ENCODE data around the gene CNBP.
A peak's percentile ranks its signal among the peaks of the same experiment; 100 is the strongest.
"Not testable (repeated sequence)": the region's sequence is repeated elsewhere in the genome, so short reads cannot be mapped to it uniquely, and the experiment has no call there.

CNBP gene

DNA sequence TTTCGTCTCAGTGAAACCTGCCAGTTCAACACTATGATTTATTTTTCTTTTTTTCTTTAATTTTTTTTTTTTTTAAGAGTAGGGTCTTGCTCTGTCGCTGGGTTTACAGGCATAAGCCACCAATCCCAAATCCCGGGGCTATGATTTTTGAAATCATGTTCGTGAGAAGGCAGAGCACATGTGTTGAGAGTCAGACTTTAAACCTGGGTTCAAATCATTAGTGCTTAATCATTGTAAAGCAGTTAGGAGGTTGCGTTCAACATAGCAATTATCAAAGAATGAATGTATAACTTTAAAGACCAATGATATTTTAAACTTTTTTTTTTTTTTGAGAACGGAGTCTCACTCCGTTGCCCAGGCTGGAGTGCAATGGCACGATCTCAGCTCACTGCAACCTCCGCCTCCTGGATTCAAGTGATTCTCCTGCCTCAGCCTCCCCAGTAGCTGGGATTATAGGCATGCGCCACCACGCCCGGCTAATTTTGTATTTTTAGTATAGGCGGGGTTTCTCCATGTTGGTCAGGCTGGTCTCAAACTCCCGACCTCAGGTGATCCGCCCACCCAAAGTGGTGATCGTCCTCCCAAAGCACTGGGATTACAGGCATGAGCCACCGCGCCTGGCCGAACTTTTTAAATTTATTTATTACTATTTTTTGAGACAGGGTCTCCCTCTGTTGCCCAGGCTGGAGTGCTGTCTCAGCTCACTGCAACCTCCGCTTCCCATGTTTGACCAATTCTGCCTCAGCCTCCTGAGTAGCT, 1.3 kb upstream of the CNBP start:
- not testable (repeated sequence) for DNase-seq (ENCODE audit: low spot score)

DNA sequence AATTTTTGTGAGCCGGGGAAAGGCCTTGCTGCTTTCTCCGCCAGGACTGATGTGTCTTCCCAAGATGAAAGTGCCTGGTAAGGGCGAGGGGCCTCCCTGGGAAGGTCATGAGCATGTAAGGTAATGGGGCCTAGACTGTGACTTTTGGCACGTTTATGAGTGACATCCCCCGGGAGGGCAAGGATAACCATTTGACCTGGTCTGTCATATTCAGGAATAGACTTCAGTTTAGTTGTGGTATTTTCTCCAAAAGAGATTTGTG, 631 bp upstream of the CNBP start:
- no peak for DNase-seq (ENCODE audit: low spot score)

DNA sequence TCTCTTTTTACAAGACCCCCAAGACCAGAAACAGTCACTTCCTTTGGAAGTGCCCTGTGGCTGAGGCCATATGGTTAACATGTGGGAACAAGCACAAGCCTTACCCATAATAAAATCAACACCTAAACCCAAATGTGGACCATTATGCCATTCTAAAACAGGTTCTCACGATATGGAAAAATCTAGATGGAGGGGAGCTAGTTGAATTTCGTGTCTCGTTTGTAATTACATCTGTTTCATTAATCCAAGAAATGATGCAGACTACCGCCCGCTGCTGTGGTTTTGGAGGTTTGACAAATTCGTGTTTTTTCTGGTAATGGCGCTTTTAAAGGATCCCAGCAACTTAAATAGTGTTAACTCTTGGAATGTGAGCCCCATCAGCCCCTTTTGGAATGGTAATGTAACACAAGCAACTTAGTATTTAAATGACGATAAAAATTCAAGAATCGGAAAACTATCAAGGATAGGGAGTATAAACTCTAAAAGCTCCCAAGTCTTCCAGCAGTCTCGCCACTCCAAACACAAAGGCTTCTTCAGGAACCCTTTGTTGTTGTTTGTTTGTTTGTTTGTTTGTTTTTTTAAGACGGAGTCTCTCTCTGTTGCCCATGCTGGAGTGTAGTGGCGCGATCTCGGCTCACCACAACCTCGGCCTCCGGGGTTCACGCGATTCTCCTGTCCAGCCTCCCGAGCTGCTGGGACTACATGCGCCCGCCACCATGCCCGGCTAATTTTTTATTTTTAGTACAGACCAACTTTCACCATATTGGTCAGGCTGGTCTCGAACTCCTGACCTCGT, 1.1 kb downstream of the CNBP start:
- DNase-seq (ENCODE audit: low spot score): no peak

DNA sequence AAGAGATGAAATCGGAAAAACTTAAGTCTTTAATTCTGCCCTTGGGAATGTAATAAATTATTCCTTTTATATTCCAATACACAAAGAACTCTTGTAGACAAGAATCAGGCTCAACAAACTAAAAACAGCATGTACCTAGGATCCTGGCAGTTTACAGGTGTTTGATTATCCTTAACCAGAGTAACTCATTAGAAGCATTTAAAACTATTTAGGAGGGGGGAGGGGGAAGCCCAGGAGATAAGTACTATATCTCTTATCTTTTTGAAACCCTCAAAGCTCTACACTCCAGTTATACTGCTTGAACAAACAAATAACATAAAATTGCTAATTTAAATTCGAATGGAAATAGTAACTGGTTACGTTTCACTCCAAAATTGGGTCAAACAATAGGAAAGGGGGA, 1.9 kb downstream of the CNBP start:
- no peak for DNase-seq (ENCODE audit: low spot score)

DNA sequence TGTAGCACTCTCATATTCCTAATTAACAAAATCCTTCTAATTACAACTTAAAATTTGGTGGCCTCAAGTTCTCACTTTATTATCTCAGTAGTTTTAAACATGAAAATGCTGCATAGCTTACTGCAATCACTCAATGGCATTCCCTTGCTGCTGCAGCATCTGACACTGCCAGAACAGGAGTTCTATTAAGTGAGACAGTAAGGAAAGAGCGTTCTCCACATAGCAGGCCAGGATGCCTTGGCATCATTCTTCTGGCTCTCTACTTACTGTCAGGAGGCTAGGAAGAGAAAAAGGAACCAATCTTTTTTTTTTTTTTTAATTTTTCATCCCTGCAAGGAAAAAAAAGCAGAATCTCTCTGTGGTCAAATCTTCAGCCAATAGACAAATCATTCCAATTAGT, 3.2 kb downstream of the CNBP start:
- DNase-seq (ENCODE audit: low spot score): no peak

DNA sequence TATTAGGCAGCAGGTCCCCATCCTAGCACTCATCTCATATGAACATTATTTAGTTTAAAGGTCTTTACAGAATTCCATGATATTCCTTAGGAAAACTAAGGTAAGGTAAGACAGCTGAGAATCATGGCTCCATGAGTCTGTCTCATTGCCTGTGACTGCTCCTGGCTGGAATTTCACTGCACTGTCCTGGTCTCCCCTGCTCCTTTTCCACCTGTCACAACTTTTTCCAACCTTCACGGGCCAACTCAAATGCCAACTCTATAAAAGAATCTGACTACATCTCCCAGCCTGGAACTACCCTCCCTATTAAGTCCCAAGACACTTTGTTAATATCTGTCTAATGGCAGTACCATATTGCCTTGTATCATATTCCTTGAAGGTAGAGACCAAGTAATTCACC, 7.6 kb downstream of the CNBP start:
- peak; percentile 1 for DNase-seq (ENCODE audit: low spot score)

DNA sequence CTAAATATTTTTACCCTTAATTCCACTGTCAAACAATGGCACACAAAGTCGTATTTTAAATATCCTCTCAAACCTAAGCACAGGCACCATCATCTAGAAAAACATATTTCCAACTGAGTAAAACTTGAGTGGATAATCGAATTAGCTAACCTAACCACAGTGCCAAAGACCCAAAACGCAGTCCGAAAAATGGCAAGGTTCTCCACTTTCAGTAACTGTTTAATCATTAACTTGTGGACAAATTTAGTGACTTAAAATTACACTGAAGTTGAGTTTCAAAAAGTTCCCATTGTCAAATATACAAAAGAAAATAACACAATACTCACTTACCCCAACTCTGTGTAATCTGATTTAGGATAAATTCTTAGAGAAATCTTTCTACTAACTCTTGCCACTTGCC, 10.0 kb downstream of the CNBP start:
- no peak for DNase-seq (ENCODE audit: low spot score)

DNA sequence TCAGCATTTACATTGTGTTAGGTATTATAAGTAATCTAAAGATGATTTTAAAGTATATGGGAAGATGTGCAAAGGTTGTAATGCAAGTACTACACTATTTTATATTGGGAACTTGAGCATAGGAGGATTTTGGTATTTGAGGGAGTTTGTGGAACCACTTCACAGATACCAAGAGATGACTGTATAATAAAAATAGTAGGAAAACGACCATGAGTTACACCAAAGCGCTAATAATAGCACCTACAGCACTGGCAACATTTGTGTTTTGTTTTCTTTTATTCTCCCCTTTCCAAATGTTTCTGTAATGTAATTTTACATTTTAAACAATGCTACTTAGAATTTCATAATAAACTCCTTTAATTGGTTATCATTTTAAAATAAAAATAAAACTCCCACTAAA, 10.5 kb downstream of the CNBP start:
- DNase-seq (ENCODE audit: low spot score): no peak

DNA sequence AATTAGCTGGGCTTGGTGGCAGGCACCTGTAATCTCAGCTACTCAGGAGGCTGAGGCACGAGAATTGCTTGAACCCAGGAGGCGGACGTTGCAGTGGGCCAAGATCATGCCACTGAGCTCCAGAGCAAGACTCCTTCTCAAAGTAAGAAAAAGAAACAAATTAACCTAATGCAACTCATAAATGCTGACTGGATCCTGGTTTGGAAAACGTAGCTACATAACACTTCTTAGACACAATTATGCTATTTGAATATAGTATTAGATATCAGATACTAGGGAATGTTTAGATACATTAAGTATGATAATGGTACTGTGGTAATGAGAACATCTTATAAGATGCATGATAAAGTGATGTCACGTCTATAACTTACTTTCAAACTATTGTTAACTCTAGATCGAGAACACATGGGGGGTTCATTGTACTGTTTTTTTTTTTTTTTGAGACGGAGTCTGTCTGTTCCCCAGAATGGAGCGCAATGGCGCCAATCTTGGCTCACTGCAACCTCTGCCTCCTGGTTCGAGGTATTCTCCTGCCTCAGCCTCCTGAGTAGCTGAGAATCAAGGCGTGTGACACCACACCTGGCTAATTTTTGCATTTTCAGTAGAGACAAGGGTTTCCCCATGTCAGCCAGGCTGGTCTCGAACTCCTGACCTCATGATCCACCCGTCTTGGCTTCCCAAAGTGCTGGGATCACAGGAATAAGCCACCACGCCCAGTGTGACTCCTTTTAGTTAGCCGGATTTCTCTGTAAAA, 16.9 kb downstream of the CNBP start:
- DNase-seq (ENCODE audit: low spot score): no peak

DNA sequence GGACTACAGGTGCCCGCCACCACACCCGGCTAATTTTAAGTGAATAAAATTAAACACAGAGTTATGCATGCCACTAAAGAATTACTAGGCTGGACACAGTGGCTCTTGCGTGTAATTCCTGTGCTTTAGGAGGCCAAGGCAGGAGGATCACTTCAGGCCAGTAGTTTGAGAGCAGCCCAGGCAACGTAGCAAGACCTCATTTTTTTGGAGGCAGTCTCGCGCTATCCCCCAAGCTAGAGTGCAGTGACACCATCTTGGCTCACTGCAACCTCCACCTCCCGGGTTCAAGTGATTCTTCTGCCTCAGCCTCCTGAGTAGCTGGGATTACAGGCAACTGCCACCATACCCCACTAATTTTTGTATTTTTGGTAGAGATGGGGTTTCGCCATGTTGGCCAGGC, 18.1 kb downstream of the CNBP start:
- DNase-seq (ENCODE audit: low spot score): not testable (repeated sequence)

DNA sequence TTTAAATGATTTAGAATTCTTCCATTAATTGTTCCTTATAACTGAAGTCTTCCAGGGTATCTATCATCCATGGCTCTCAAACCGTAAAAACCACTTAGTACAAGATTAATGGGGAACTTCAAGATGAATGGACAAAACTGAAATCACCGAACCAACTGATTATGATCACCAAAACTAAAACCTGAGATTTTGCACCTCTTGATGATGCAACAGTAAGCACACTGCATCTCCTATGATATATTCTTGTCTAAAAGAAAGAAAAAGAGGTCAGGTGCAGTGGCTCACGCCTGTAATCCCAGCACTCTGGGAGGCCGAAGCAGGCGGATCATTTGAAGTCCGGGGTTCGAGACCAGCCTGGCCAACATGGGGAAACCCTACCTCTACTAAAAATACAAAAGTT, 19.2 kb downstream of the CNBP start:
- DNase-seq (ENCODE audit: low spot score): no peak

DNA sequence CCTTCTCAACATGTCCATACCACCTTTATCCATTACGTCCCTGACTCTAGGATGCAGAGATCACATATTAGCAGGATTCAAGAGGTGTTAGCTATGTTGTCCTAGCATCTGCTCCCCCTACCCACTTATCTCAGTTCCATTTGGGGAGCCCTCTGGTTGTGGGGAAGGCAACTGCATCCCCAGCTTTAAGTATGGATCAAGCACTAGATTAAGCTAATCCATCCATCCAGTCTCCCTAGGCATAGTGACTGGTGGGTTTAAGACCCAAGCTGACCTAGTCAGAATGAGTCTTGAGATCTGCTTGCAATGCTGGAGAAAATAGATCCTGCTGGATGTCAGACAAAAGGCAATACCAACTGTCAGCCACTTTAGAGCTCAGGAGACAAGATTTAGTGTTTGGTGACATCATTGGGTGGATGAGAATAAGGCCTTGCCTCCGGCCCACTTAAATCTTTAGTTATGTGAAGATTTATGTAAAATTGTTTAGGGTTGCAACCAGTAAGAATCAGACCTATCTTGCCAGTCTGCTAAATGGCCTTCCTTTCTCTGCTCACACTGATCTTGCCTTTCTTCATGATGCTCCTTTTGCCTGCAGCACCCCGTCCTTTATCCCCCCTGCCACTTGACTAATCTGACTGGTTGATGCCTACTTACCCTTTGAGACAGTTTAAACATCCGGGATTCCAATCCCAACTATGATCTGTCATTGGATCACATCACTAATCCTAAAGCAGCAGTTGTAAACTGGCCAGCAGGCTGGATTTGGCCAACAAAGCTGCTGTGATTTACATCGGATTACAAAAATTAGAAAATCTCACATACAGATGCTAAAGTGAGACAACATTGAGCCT, 20.7 kb downstream of the CNBP start:
- DNase-seq (ENCODE audit: low spot score): no peak

DNA sequence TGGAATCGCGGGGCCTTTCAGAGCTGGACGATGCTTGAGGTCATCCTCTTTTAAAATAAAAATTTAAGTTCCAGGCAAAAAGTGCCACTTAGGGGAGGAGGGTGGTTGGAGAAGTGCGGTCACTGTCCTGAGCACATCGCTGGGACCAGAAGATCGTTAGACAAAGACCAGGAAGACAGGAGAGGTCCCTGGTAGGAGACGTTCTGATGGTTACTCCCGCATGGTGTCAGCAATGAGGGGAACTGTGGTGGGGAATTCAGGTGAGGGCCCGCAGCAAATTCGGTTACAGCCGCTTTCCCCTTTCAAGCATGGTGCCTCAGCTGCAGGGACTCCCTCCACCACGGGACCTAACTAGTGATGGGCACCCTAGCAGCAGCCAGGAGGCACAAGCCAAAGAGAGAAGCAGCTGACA, 21.8 kb downstream of the CNBP start:
- DNase-seq (ENCODE audit: low spot score): no peak

DNA sequence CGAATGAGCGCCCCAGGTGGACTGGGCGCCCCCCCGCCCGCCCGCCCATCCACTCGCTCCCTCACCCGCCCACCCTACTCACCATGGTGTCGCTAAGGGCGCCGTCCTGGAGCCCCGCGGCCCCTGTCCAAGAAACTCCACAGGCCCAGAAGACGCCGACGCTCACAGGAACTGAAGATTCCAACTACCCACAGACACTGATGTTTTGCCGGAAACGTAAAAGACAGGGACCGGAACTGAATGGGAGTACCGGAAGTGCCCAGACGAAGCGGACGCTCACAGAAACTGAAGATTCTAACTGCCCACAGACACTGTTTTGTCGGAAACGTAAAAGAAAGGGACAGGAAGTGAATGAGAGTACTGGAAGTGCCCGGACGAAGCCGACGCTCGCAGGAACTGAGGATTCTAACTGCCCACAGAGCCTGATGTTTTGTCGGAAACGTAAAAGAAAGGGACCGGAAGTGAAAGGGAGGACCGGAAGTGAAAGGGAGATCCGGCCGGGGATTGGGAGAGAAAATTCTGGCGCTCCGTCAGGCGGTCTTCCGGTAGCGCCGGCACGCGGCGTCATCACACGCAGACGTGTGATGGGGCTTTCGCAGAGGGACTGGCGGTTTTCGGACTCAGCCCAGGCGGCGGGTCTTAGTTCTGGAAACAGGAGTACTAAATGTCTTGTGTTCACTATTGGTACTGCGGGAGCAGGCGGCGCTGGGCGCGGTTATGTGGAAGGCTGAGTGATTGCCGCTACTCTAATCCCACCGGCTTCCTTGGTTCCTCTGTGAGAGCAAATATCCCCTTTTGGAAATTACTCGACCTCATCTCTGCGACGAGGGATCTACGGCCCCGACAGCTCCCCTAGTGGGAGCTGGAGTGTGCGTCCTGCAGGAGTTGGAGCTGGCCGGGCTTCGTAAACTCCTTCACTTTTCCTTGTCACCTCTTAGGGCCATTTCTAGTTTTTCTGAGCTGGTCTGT, 22.5 kb downstream of the CNBP start, which contains the start of gene ISY1:
ISY1 (minus strand) TSS at position 173 of the 969 bp plus-strand sequence; CDS start at position 85, 88 bp downstream.
- DNase-seq (ENCODE audit: low spot score): peak; percentile 95

DNA sequence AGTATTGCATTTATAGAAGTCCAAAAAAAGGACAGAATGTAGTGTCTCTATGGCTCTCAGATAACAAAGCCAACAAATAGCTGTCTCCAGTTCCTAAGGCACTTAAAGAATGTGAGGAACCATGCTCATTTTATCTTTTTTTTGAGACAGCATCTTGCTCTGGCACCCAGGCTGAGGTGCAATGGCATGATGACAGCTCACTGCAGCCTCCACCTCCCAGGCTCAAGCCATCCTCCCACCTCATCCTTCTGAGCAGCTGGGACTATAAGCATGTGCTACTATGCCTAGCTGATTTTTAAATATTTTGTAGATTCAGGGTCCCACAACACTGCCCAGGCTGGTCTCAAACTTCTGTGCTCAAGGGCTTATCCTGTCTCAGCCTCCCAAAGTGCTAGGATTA, 38.9 kb downstream of the CNBP start:
- DNase-seq (ENCODE audit: low spot score): no peak

DNA sequence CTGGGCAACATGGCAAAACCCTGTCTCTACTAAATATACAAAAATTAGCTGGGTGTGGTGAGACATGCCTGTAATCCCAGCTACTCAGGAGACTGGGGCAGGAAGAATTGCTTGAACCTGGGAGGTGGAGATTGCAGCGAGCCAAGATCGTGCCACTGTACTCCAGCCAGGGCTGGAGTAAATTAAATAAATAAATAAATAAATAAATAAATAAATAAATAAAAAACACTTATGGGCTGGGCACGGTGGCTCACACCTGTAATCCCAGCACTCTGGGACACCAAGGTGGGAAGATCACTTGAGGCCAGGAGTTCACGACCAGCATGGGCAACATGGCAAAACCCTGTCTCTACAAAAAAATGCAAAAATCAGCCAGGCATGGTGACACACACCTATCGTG, 42.7 kb downstream of the CNBP start:
- DNase-seq (ENCODE audit: low spot score): not testable (repeated sequence)

DNA sequence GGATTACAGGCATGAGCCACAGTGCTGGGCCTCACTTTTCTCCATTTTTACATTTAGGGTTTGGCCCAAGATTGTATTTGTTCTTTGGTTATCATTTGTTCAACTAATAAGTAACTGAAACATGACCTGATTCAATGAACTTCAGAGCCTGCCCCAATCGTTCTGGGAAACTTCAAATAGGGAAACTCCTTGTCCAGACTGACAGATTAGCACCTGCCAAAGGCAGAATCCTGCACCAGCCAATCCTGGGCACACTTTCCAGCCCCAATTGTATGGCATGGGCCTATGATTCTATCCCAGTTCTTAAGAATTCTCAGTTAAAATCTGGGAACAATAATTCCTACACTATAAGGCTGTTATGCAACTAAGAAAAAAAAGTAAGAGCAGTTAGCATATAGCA, 43.8 kb downstream of the CNBP start:
- DNase-seq (ENCODE audit: low spot score): no peak

DNA sequence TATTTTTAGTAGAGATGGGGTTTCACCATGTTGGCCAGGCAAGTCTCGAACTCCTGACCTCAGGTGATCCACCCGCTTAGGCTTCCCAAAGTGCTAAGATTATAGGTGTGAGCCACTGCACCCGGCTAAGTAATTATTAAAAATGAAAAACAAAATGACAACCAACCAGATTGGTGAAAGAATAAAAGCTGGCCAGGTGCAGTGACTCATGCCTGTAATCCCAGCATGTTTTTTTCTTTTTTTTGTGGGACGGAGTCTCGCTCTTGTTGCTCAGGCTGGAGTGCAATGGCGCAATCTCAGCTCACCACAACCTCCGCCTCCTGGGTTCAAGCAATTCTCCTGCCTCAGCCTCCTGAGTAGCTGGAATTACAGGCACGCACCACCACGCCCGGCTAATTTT, 47.4 kb downstream of the CNBP start:
- DNase-seq (ENCODE audit: low spot score): not testable (repeated sequence)

DNA sequence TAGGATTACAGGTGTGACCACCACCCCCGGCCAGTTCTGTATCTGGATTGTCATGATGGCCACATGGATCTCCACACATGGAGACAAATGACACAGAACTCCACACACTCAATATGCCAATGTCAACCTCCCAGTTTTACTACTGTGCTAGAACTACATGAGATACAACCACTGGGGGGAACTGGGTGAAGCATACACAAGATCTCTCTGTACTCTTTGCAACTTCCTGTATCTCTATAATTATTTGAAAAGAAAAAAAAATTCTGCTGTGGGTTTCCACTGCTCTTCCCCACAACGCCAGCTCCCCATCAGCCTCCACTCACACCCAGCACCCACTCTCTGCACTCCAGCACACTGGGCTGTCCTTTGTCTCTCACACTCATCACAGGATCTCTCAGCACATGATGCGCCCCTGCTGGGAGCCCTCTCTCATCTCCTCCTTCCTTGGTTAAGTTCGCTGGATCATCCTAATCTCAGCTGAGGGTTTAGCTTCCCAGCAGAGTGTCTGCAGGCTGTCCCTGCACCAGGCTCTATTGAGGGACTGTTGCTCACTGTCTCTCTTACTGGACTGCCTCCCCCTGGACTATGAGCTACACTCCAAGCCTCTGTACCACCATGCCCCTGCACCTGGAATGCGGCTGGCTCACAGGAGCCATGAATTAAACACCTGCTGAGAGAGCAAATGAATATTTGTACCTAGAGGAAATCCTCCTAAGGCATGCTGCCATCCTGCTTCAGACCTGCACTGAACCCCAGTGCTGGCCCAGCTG, 51.4 kb downstream of the CNBP start:
- no peak for DNase-seq (ENCODE audit: low spot score)

DNA sequence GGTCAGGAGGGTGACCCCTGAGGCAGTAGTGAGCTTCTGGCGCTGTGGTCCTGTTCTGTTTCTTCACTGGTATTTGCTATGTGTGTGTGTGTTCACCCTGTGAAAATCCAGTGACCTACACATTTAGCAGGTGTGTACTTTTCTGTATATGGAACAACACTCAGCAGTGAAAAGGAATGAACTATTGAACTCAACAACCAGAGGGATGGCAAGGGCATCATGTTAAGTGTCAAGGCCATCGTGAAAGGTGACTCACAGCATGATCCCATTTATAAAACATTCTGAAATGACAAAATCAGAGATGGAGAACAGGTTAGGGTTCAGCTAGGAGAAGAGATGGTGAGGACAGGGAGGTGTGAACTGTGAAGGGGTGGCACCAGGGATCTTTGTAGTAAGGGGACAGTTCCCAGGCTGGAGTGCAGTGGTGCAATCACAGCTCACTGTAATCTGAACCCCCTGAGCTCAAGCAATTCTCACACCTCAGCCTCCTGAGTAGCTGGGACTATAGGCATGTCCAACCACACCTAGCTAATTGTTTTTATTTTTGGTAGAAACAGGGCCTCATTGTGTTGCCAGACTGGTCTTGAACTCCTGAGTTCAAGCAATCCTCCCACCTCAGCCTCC, 52.1 kb downstream of the CNBP start:
- DNase-seq (ENCODE audit: low spot score): no peak
